Right lobe of liver (tissue), 6 donors: ENCODE results near the gene MARK3. TPM values are rescaled to one million over a fixed set of nuclear protein-coding genes. Genes with fewer than 3 reads are reported as not detected.

Experiments used
- ATAC-seq, 4 donors: fragments of 200-7000 bp; cut with Tn5 transposase; one replicate each; pipeline ENCODE4 v1.9.1; 2020; ENCODE audit warnings: mild to moderate bottlenecking in 4 of 4, moderate library complexity in 4 of 4
- DNase-seq, 3 donors: peaks; one replicate each; pipeline ENCODE4 v3.0.0-alpha.2; 2020
- H3K27ac ChIP-seq, 3 donors: fragments of 200-600 bp; one replicate each; pipeline ENCODE4 v1.8.0; 2022
- H3K27me3 ChIP-seq, 2 donors: fragments of 200-600 bp; one replicate each; pipeline ENCODE4 v1.8.0; 2022
- H3K36me3 ChIP-seq, 4 donors: fragments of 200-600 bp; sonication (generic) in 1 of 4; one replicate each; pipeline versions ENCODE4 v1.5.1 to v1.8.0; 2017 to 2022; ENCODE audit warnings: control low read depth in 1 of 4
- H3K4me1 ChIP-seq, 4 donors: fragments of 200-600 bp; sonication (generic) in 1 of 4; one replicate each; pipeline versions ENCODE4 v1.5.1 to v1.8.0; 2017 to 2022; ENCODE audit warnings: control low read depth in 1 of 4
- H3K4me3 ChIP-seq, 3 donors: fragments of 200-600 bp; one replicate each; pipeline ENCODE4 v1.8.0; 2022
- H3K9me3 ChIP-seq, 4 donors: fragments of 200-600 bp; sonication (generic) in 1 of 4; one replicate each; pipeline versions ENCODE4 v1.5.1 to v1.8.0; 2017 to 2022; ENCODE audit warnings: control low read depth in 1 of 4
- CTCF ChIP-seq, 4 donors: fragments of 200-600 bp in 3 of 4; fragments of 450-650 bp in 1 of 4; IDR thresholded peaks; one replicate each; pipeline versions ENCODE4 v1.5.1 to v1.8.0; 2016 to 2022; ENCODE audit warnings: antibody characterized with exemption in 4 of 4, mild to moderate bottlenecking in 2 of 4
- POLR2A ChIP-seq: fragments of 450-650 bp; IDR thresholded peaks from one replicate; pipeline ENCODE4 v1.6.1; 2017; ENCODE audit warnings: antibody characterized with exemption, mild to moderate bottlenecking
- WGBS: methylation state at CpG from one replicate; pipeline ENCODE4 v1.1.6; 2018; ENCODE audit warnings: low coverage, low lambda C conversion rate; ENCODE audit not compliant: insufficient coverage; ENCODE audit errors: missing lambda C conversion rate; 5-methylcytosine and 5-hydroxymethylcytosine counted together
- intact Hi-C, 2 donors: fragments of 100-400 bp; cut with DNase I; formaldehyde crosslinking; loops; one replicate each; pipeline versions ENCODE4 v1.11.2 to v1.14.1; 2022
- total RNA-seq, 6 experiments: library from RNA; depleted of rRNA in 2 of 6; stranded (reverse); fragments of >200 nt in 2 of 6; fragmentation: NEBNext Ultra II Directional in 3 of 6; extraction: Animal tissue kit (Norgen Biotek cat#: 25700) in 3 of 6; gene quantifications; one replicate each; pipeline versions ENCODE4 v1.1.0 to v1.2.4, GENCODE V29; 2016 to 2023
- donor health status: DM: no; HTN: yes; CAD: no.
- donor health status: DM: no; HTN: no; CAD: no.
- donor health status: DM: no; HTN: no; CAD: no.
- donor health status: DM: no; HTN: yes; CAD: no.
- donor health status: DM: no; HTN: yes; CAD: no.

Gene MARK3
- total RNA-seq, 6 experiments from 2014 or later = 25.5 to 34.3 (median 27.3) TPM

DNA sequence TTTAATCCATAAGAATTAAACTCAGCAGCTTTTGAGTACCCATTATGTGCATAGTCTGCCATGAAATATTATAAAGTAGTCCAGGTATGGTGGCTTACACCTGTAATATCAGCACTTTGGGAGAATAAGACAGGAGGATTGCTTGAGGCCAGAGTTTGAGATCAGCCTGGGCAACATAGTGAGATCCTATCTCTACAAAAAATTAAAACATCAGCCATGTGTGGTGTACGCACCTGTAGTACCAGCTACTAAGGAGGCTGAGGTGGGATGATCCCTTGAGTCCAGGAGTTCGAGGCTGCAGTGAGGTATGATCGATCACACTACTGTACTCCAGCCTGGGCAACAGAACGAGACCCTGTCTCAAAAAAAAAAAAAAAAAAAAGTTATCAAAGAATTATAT, 15.3 kb downstream of the MARK3 start:
- no peaks in the 10 kb centered on the region for H3K27me3 ChIP-seq
- peaks cover 0 to 4% (median 0%) of the 10 kb centered on the region in 4 donors for H3K36me3 ChIP-seq
- WGBS = 96% methylated on average over 4 of the region's 4 CpGs
- peaks cover 0 to 46% (median 8%) of the 10 kb centered on the region in 4 donors for H3K4me1 ChIP-seq
- H3K27ac ChIP-seq = no peak overlapping the region
- ATAC-seq (no peak), DNase-seq (no peak)
- no peaks in the 10 kb centered on the region for H3K9me3 ChIP-seq
- TF ChIP-seq CTCF (IDR thresholded peaks at IDR 0.05) (no peak), POLR2A (no peak)
- no peak overlapping the region for H3K4me3 ChIP-seq
- intact Hi-C loops = no loop called here

- Histone ChIP-seq H3K27ac (no peak overlapping the region), H3K4me3 (no peak overlapping the region), H3K4me1 (peaks cover 0 to 42% (median 6%) of the 10 kb centered on the region in 4 donors), H3K27me3 (no peaks in the 10 kb centered on the region), H3K9me3 (no peaks in the 10 kb centered on the region), H3K36me3 (peaks cover 0 to 9% (median 0%) of the 10 kb centered on the region in 4 donors)
- DNase-seq (no peak), ATAC-seq (peak; percentile 40 to 65 (median 52))
- intact Hi-C loops = no loop called here
- WGBS = 65% methylated on average over 10 of the region's 10 CpGs
- TF ChIP-seq POLR2A (no peak), CTCF (IDR thresholded peaks at IDR 0.05) (no peak)
Observed at GRCh38 chr14:103401223-103402214, 16.3 kb downstream of the MARK3 start.

DNA sequence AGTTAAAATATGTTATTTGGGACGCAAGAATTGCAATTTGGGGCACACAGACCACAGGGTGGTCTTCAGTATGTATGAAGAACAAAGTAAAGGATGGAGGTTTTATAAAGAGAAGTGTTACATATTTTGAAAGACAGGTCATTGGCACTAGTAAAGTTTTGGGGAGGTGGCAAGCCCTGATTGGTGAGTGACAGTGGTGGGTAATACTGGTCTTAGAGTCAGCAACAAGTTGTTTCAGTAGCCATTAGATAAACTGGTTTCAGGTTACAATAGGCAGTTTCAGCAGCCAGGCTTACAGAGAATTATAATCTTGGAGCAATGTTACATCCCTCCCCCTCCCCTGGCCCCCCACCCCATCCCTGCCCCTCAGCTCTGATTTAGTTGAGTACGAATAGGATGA, 17.5 kb downstream of the MARK3 start:
- intact Hi-C loops = no loop called here
- Histone ChIP-seq H3K9me3 (no peaks in the 10 kb centered on the region), H3K27ac (no peak overlapping the region), H3K4me3 (no peak overlapping the region), H3K4me1 (peaks cover 0 to 42% (median 6%) of the 10 kb centered on the region in 4 donors), H3K27me3 (no peaks in the 10 kb centered on the region), H3K36me3 (peaks cover 0 to 9% (median 1%) of the 10 kb centered on the region in 4 donors)
- no peak for DNase-seq
- no peak for TF ChIP-seq CTCF (IDR thresholded peaks at IDR 0.05)
- no peak for TF ChIP-seq POLR2A
- 70% methylated on average over 2 of the region's 2 CpGs for WGBS
- no peak for ATAC-seq

DNA sequence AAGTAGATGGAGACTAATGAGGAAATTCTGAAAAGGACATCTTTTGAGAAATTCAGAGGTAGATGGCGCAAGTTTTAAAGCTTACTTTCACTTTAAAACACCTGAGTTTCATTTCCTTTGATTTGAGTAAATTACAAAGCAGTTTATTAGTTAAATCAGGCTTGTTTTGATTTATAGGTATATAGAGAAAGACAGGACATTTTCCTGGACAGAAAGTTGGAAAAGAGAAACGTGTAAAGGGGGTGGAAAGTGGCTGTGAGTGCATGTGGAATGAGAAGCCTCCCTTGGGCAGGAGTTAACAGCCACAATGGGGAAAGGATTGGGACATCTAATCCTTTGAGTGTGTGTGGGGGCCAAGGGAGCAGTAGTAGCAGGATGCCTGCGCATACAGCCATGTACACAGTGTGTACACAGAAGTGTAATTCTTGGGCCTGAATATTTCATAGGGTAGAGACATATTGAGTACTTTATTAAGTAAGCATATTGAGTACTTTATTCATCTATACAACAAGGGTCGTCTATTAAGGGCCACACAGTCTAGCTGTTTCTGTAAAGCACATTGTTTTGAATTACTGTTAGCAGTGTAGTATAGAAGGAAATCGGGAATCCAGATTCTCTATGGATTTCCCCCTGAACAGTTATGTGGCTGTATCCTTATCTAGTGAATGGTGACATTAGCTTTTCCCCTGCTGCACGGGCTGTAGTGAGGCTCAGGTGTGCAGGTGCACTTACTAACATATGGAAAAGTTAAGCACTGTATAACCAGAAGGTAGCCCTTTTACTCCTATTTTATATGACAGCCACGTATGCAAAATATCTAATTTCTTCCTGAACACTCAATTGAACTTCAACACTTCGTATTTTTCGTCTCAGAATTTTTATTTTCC, 19.1 kb downstream of the MARK3 start:
- 53% methylated on average over 9 of the region's 9 CpGs for WGBS
- DNase-seq (no peak), ATAC-seq (peak; percentile 32 to 49 (median 39))
- intact Hi-C loops = no loop called here
- H3K27ac ChIP-seq = peak overlapping the region in 2 of 3 donors; percentile 26 to 49
- H3K9me3 ChIP-seq = no peaks in the 10 kb centered on the region
- no peaks in the 10 kb centered on the region for H3K27me3 ChIP-seq
- H3K36me3 ChIP-seq = peaks cover 0 to 13% (median 1%) of the 10 kb centered on the region in 4 donors
- peaks cover 0 to 31% (median 6%) of the 10 kb centered on the region in 4 donors for H3K4me1 ChIP-seq
- peak overlapping the region in 2 of 3 donors; percentile 1 to 5 for H3K4me3 ChIP-seq
- TF ChIP-seq CTCF (IDR thresholded peaks at IDR 0.05) (no peak), POLR2A (no peak)
